ENCODE measurements around the gene YAF2. TPM values are rescaled to one million over a fixed set of nuclear protein-coding genes. Genes with fewer than 3 reads are reported as not detected.
"Not testable (repeated sequence)": the region's sequence is repeated elsewhere in the genome, so short reads cannot be mapped to it uniquely, and the experiment has no call there.

The YAF2 gene
- total RNA-seq, 2 experiments from 2014 or later, result 31.1 to 32.9 TPM

DNA sequence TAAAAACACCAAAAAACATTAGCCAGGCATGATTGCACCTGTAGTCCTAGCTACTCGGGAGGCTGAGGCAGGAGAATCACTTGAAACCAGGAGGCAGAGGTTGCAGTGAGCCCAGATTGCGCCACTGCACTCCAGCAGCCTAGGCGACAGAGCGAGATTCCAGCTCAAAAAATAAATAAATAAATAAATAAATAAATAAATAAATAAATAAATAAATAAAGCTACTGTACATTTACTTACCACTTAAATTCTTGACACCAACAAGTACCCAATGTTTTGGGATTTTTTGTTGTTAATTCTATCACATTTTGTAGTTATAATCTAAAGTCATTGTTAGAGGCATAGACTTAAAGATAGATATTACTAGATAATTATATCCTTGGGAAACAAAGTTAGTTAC, 22.3 kb downstream of the YAF2 start:
- ATAC-seq; H3K27ac Mint-ChIP-seq; H3K36me3 Mint-ChIP-seq (ENCODE audit: low read depth); POLR2A ChIA-PET; H3K4me3 Mint-ChIP-seq; H3K27me3 Mint-ChIP-seq (ENCODE audit: low read depth); CTCF ChIA-PET; H3K4me1 Mint-ChIP-seq (ENCODE audit: low read depth); H3K9me3 Mint-ChIP-seq (ENCODE audit: insufficient read depth); DNase-seq: not testable (repeated sequence)

- CTCF ChIA-PET, result no interaction called here
- no peaks in the 10 kb centered on the region for H3K4me1 Mint-ChIP-seq (ENCODE audit: low read depth)
- no peak overlapping the region for H3K27ac Mint-ChIP-seq
- POLR2A ChIA-PET, result no interaction called here
- H3K4me3 Mint-ChIP-seq, result no peak overlapping the region
- H3K36me3 Mint-ChIP-seq (ENCODE audit: low read depth), result peaks cover 5% of the 10 kb centered on the region
- no peaks in the 10 kb centered on the region for H3K9me3 Mint-ChIP-seq (ENCODE audit: insufficient read depth)
- no peaks in the 10 kb centered on the region for H3K27me3 Mint-ChIP-seq (ENCODE audit: low read depth)
- no peak for ATAC-seq
- DNase-seq, result no peak
Measured at GRCh38 chr12:42213954-42214426, 24.1 kb downstream of the YAF2 start.

DNA sequence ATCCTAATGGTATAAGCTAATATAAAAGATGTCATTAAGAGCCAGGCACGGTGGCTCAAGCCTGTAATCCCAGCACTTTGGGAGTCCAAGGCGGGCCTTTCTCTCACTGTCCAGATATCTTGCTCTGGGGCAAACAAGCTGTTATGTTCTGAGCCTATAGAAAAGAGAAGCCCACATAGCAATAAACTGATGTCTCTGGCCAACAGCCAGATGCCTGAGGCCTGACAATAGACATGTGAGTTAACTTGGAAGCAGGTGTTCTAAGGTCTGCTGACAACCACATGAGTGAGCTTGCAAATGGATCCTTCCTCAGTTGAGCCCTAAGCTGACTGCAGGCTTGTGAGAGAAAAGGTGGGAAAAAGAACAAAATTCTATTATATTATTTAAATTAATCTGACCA, 25.0 kb downstream of the YAF2 start:
- Mint-ChIP-seq H3K27me3 (ENCODE audit: low read depth) (no peaks in the 10 kb centered on the region), H3K4me3 (no peak overlapping the region), H3K4me1 (ENCODE audit: low read depth) (peaks cover 5% of the 10 kb centered on the region), H3K9me3 (ENCODE audit: insufficient read depth) (no peaks in the 10 kb centered on the region), H3K27ac (no peak overlapping the region), H3K36me3 (ENCODE audit: low read depth) (peaks cover 10% of the 10 kb centered on the region)
- DNase-seq (no peak), ATAC-seq (no peak)
- CTCF ChIA-PET, result no interaction called here
- POLR2A ChIA-PET, result no interaction called here

GRCh38 chr12:42208574-42208973, 29.5 kb downstream of the YAF2 start:
- peaks cover 5% of the 10 kb centered on the region for H3K4me1 Mint-ChIP-seq (ENCODE audit: low read depth)
- DNase-seq (no peak), ATAC-seq (no peak)
- peaks cover 21% of the 10 kb centered on the region for H3K36me3 Mint-ChIP-seq (ENCODE audit: low read depth)
- no peaks in the 10 kb centered on the region for H3K27me3 Mint-ChIP-seq (ENCODE audit: low read depth)
- no peaks in the 10 kb centered on the region for H3K9me3 Mint-ChIP-seq (ENCODE audit: insufficient read depth)
- H3K4me3 Mint-ChIP-seq, result no peak overlapping the region
- POLR2A ChIA-PET, result no interaction called here
- H3K27ac Mint-ChIP-seq, result no peak overlapping the region
- CTCF ChIA-PET, result interaction anchor here (1.4 kb wide), 1 partner anchor 12 kb away, joined by 3 read pairs; no protein-coding TSS in a partner anchor

GRCh38 chr12:42204819-42205218, 33.2 kb downstream of the YAF2 start:
- Mint-ChIP-seq H3K4me1 (ENCODE audit: low read depth) (peaks cover 5% of the 10 kb centered on the region), H3K27ac (no peak overlapping the region), H3K36me3 (ENCODE audit: low read depth) (peaks cover 21% of the 10 kb centered on the region), H3K9me3 (ENCODE audit: insufficient read depth) (no peaks in the 10 kb centered on the region), H3K4me3 (no peak overlapping the region), H3K27me3 (ENCODE audit: low read depth) (no peaks in the 10 kb centered on the region)
- ATAC-seq (no peak), DNase-seq (no peak)
- ChIA-PET CTCF (no interaction called here), POLR2A (no interaction called here)

DNA sequence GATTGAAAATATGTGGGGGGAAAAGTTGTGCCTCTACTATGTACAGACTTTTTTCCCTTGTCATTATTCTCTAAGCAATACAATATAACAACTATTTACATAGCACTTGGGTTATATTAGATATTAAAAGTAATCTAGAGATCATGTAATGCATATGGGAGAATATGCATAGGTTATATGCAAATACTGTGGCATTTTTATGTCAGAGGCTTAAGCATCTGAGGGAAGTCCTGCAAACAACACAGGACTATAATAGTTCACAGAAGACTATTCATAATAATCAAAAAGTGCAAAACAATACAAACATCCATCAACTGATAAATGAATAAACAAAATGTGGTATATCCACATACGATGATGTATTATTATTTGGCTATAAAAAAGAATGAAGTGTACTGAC, 33.7 kb downstream of the YAF2 start:
- DNase-seq (no peak), ATAC-seq (no peak)
- H3K4me3 Mint-ChIP-seq, result no peak overlapping the region
- ChIA-PET CTCF (no interaction called here), POLR2A (no interaction called here)
- H3K36me3 Mint-ChIP-seq (ENCODE audit: low read depth), result peaks cover 21% of the 10 kb centered on the region
- no peaks in the 10 kb centered on the region for H3K9me3 Mint-ChIP-seq (ENCODE audit: insufficient read depth)
- H3K27me3 Mint-ChIP-seq (ENCODE audit: low read depth), result no peaks in the 10 kb centered on the region
- H3K4me1 Mint-ChIP-seq (ENCODE audit: low read depth), result peaks cover 5% of the 10 kb centered on the region
- H3K27ac Mint-ChIP-seq, result no peak overlapping the region

DNA sequence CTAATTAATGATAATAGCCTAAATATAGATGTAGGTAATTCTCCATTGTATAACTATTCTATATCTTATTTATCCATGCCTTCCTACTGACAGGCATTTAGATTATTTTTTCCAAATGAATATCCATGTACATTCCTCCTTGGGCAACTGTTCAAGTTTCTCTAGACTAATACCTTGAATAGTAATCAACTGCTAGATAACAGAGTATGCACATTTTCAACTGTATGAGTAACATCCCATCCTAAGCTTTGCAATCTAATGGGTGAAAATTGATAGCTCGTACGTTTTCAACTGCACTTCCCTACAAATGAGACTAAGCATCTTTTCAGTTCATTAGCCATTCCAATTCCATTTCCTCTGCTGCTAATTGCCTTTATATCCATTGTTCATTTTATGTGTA, 37.0 kb downstream of the YAF2 start:
- H3K4me3 Mint-ChIP-seq, result no peak overlapping the region
- peaks cover 13% of the 10 kb centered on the region for H3K36me3 Mint-ChIP-seq (ENCODE audit: low read depth)
- ATAC-seq (no peak), DNase-seq (no peak)
- H3K9me3 Mint-ChIP-seq (ENCODE audit: insufficient read depth), result no peaks in the 10 kb centered on the region
- H3K4me1 Mint-ChIP-seq (ENCODE audit: low read depth), result no peaks in the 10 kb centered on the region
- POLR2A ChIA-PET, result interaction anchor here (0.6 kb wide), 1 partner anchor 12 kb away, joined by 6 read pairs; no protein-coding TSS in a partner anchor
- H3K27ac Mint-ChIP-seq, result no peak overlapping the region
- no peaks in the 10 kb centered on the region for H3K27me3 Mint-ChIP-seq (ENCODE audit: low read depth)
- CTCF ChIA-PET, result interaction anchor here (1.8 kb wide), 1 partner anchor 131 kb away, joined by 4 read pairs; no protein-coding TSS in a partner anchor

- no peaks in the 10 kb centered on the region for H3K9me3 Mint-ChIP-seq (ENCODE audit: insufficient read depth)
- H3K27ac Mint-ChIP-seq, result no peak overlapping the region
- CTCF ChIA-PET, result no interaction called here
- no peak for ATAC-seq
- no peak for DNase-seq
- no peak overlapping the region for H3K4me3 Mint-ChIP-seq
- POLR2A ChIA-PET, result no interaction called here
- peaks cover 11% of the 10 kb centered on the region for H3K36me3 Mint-ChIP-seq (ENCODE audit: low read depth)
- H3K27me3 Mint-ChIP-seq (ENCODE audit: low read depth), result no peaks in the 10 kb centered on the region
- H3K4me1 Mint-ChIP-seq (ENCODE audit: low read depth), result no peaks in the 10 kb centered on the region
Measured at GRCh38 chr12:42199007-42199406, 39.0 kb downstream of the YAF2 start.

DNA sequence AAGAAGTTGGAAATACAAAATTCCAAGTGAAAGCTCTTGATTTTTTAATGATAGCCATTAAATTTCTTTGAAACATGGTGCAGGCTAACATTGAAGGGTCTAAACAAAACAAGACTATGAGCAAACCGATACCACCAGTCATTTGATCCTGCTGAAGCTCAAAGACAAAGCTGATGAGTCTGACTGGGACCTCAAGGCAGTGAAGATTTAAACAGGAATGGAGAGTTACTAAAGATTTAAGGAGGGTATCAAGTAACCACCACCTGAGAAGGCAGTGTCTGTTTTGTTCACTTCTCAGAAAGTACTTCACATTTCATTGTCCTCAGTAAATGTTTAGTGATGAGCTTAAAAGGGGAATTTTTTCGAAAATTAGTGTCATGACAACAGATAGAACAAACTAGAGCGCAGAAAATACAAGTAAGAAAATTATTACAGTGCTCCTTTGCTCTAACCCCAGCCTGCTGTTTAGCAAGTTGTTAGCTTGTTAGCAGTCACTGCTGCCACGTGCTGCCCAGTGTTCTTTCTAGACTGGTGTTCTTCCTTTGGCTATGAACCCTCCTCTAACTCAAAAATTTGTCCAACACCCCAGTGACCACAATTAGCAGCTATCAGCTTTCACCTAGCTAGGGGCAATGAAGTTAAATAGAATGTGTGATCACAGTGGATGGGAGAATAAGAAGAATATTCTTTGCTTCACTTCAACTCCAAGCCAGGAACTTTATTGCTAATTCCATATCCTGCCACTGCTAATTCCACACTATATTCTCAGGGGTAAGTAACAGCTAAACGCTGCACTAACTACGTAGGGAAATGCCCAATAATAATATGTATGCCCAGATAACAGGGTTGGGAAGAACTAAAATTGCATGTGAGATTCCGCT, 41.1 kb downstream of the YAF2 start:
- no peaks in the 10 kb centered on the region for H3K4me1 Mint-ChIP-seq (ENCODE audit: low read depth)
- no peaks in the 10 kb centered on the region for H3K9me3 Mint-ChIP-seq (ENCODE audit: insufficient read depth)
- CTCF ChIA-PET, result no interaction called here
- H3K27ac Mint-ChIP-seq, result no peak overlapping the region
- peaks cover 10% of the 10 kb centered on the region for H3K36me3 Mint-ChIP-seq (ENCODE audit: low read depth)
- POLR2A ChIA-PET, result no interaction called here
- no peak for ATAC-seq
- DNase-seq, result no peak
- no peak overlapping the region for H3K4me3 Mint-ChIP-seq
- no peaks in the 10 kb centered on the region for H3K27me3 Mint-ChIP-seq (ENCODE audit: low read depth)

DNA sequence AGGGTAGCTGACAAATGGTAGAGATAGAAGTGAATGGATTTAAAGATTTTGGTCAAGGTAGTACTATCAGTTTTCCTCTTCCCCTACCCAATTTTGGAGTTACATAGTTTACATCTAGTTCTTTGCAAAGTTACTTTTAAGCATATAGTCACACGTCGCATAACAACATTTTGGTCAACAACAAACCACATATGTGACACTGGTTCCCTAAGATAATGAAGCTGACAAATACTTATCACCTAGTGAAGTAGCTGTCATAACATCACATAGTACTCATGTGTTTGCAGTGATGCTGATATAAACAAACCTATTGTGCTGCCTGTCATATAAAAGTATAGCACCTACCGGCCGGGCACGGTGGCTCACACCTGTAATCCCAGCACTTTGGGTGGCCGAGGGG, 45.4 kb downstream of the YAF2 start:
- no peak overlapping the region for H3K27ac Mint-ChIP-seq
- no peaks in the 10 kb centered on the region for H3K4me1 Mint-ChIP-seq (ENCODE audit: low read depth)
- H3K4me3 Mint-ChIP-seq, result no peak overlapping the region
- no peak for ATAC-seq
- H3K36me3 Mint-ChIP-seq (ENCODE audit: low read depth), result peaks cover 7% of the 10 kb centered on the region
- ChIA-PET POLR2A (no interaction called here), CTCF (no interaction called here)
- H3K9me3 Mint-ChIP-seq (ENCODE audit: insufficient read depth), result no peaks in the 10 kb centered on the region
- DNase-seq, result no peak
- no peaks in the 10 kb centered on the region for H3K27me3 Mint-ChIP-seq (ENCODE audit: low read depth)

DNA sequence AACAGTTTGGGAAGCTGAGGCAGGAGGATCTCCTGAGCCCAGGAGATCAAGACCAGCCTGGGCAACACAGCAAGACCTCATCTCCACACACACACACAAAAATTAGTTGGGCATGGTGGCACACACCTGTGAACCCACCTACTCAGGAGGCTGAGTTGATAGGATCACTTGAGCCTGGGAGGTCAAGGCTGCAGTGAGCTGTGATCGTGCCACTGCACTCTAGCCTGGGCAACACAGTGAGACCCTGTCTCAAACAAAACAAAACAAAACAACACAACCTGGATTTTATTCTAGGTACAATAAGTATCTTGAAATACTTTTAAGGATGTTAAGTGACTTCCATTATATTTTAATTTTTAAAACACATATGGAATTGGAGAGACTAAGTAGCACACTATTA, 45.8 kb downstream of the YAF2 start:
- CTCF ChIA-PET, result no interaction called here
- H3K27me3 Mint-ChIP-seq (ENCODE audit: low read depth), result no peaks in the 10 kb centered on the region

DNA sequence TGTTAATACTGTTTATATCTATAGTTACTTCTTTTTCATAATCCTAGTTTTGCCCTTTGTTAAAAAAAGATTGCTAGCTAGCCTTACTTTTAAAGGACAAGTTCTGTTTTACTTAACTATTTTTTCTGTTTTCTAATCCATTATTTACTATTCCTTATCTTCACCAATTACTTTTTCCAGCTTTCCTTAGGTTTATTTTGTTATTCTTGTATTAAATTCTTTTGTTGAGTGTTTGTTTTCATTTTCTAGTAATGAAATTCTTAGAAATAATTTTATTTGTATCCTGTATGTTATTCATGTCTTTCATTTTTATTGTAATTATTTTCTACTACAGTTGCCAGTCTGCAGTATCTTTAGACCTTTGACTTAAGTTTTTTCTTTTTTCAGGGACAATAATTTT, 47.7 kb downstream of the YAF2 start:
- DNase-seq (no peak), ATAC-seq (no peak)
- no peak overlapping the region for H3K27ac Mint-ChIP-seq
- H3K4me1 Mint-ChIP-seq (ENCODE audit: low read depth), result no peaks in the 10 kb centered on the region
- POLR2A ChIA-PET, result no interaction called here
- peaks cover 5% of the 10 kb centered on the region for H3K36me3 Mint-ChIP-seq (ENCODE audit: low read depth)
- CTCF ChIA-PET, result no interaction called here
- H3K9me3 Mint-ChIP-seq (ENCODE audit: insufficient read depth), result no peaks in the 10 kb centered on the region
- no peak overlapping the region for H3K4me3 Mint-ChIP-seq
- no peaks in the 10 kb centered on the region for H3K27me3 Mint-ChIP-seq (ENCODE audit: low read depth)

More for the DNA sequence above, 45.8 kb downstream of the YAF2 start:
- Mint-ChIP-seq H3K36me3 (ENCODE audit: low read depth) (peaks cover 7% of the 10 kb centered on the region), H3K9me3 (ENCODE audit: insufficient read depth) (no peaks in the 10 kb centered on the region), H3K4me3 (no peak overlapping the region), H3K27ac (no peak overlapping the region), H3K4me1 (ENCODE audit: low read depth) (no peaks in the 10 kb centered on the region)
- no peak for DNase-seq
- ATAC-seq, result no peak
- POLR2A ChIA-PET, result no interaction called here

DNA sequence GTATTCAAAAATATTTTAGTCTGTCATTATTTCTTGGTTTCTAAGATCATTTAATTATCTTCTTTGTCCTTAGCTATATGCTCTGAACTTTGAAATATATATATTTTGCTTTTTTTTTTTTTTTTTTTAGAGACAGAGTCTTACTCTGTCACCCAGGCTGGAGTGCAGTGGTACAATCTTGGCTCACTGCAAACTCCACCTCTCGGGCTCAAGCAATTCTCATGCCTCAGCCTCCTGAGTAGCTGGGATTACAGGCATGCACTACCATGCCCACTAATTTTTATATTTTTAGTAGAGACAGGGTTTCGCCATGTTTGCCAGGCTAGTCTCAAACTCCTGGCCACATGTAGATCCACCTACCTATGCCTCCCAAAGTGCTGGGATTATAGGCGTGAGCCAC, 49.8 kb downstream of the YAF2 start:
- H3K9me3 Mint-ChIP-seq (ENCODE audit: insufficient read depth); DNase-seq; H3K27me3 Mint-ChIP-seq (ENCODE audit: low read depth); H3K27ac Mint-ChIP-seq; H3K36me3 Mint-ChIP-seq (ENCODE audit: low read depth); H3K4me1 Mint-ChIP-seq (ENCODE audit: low read depth); ATAC-seq; CTCF ChIA-PET; H3K4me3 Mint-ChIP-seq: not testable (repeated sequence)
- POLR2A ChIA-PET, result interaction anchor here (0.6 kb wide), 1 partner anchor 13 kb away, joined by 6 read pairs; no protein-coding TSS in a partner anchor

Data from activated CD8-positive, alpha-beta T cell treated with anti-CD3 and anti-CD28 coated beads, Interleukin-2, amount 10 ng/mL, durations not matched to agents 7 days and 5 days (primary cell).